Endothelial cell of umbilical vein (primary cell): ENCODE measurements around the gene CNKSR1. TPM values are rescaled to one million over a fixed set of nuclear protein-coding genes. Genes with fewer than 3 reads are reported as not detected.

Source experiments
- BruUV-seq: library from RNA; stranded (reverse); fragments of 400-500 nt; replicated peaks from 2 replicates; lab custom pipeline; 2021; lab: Mats Ljungman, UMichigan
- CTCF ChIA-PET: fragments of 300-600, 350-600 bp; sonication (Branson Sonifier 250); formaldehyde crosslinking; loops from one replicate; lab custom pipeline; 2021; ENCODE audit warnings: antibody characterized with exemption, inconsistent platforms; lab: Charles Lee
- POLR2A ChIA-PET: fragments of 300-600, 350-600 bp; sonication (Branson Sonifier 250); formaldehyde crosslinking; loops from one replicate; lab custom pipeline; 2021; ENCODE audit warnings: antibody characterized with exemption, inconsistent platforms; lab: Charles Lee
- DNase-seq: peaks from one replicate; pipeline ENCODE4 v3.0.0-alpha.2; 2011; ENCODE audit warnings: low read depth, low spot score
- FAIRE-seq: peaks from 2 replicates; lab custom pipeline; 2011; peaks lifted over from hg19 to GRCh38; lab: Jason Lieb, UNC
- H2AFZ ChIP-seq: 2 replicates; pipeline ENCODE4 v1.6.0; 2012; ENCODE audit warnings: low read depth, low read length, control low read depth, inconsistent platforms
- H3K27ac ChIP-seq: 2 replicates; pipeline ENCODE4 v1.5.1; 2011; ENCODE audit warnings: low read depth, mild to moderate bottlenecking, control low read depth, low read length, moderate library complexity; ENCODE audit not compliant: insufficient read depth
- H3K27me3 ChIP-seq, 2 experiments: 2 replicates each; pipeline versions ENCODE4 v1.6.0 to v1.6.1; 2011; ENCODE audit warnings: low read length in 2 of 2, mixed read lengths in 1 of 2; ENCODE audit not compliant: control insufficient read depth in 2 of 2, insufficient read depth in 2 of 2
- H3K36me3 ChIP-seq, 2 experiments: 2 replicates in 1 of 2; 3 replicates in 1 of 2; pipeline ENCODE4 v1.5.1; 2011; ENCODE audit warnings: low read length in 2 of 2, mild to moderate bottlenecking in 1 of 2, moderate library complexity in 1 of 2; ENCODE audit not compliant: control insufficient read depth in 2 of 2, insufficient read depth in 2 of 2; ENCODE audit errors: extremely low read depth in 1 of 2
- H3K4me1 ChIP-seq: 3 replicates; pipeline ENCODE4 v1.5.1; 2011; ENCODE audit warnings: mild to moderate bottlenecking, low read length; ENCODE audit not compliant: control insufficient read depth, insufficient read depth; ENCODE audit errors: extremely low read depth
- H3K4me2 ChIP-seq: 2 replicates; pipeline ENCODE4 v1.6.1; 2011; ENCODE audit warnings: low read length, control low read depth, mixed read lengths; ENCODE audit not compliant: insufficient read depth
- H3K4me3 ChIP-seq, 3 experiments: fragments of 200-600 bp in 1 of 3; sonication (generic), shearing (Covaris generic) in 1 of 3; replicated peaks in 1 of 3; 2 replicates each; pipeline ENCODE4 v1.5.1; 2011 to 2016; ENCODE audit warnings: control low read depth in 3 of 3, low read length in 3 of 3, mild to moderate bottlenecking in 2 of 3, inconsistent platforms in 1 of 3, low read depth in 1 of 3, moderate library complexity in 1 of 3; ENCODE audit not compliant: insufficient read depth in 1 of 3
- H3K79me2 ChIP-seq: 2 replicates; pipeline ENCODE4 v1.6.0; 2012; ENCODE audit warnings: low read length, inconsistent platforms; ENCODE audit not compliant: control insufficient read depth, insufficient read depth
- H3K9ac ChIP-seq: replicated peaks from 2 replicates; pipeline ENCODE3; 2011; ENCODE audit warnings: low read length, control low read depth; ENCODE audit not compliant: insufficient read depth; ENCODE audit errors: extremely low read depth
- H3K9me1 ChIP-seq: replicated peaks from 3 replicates; pipeline ENCODE4 v1.6.0; 2011; ENCODE audit warnings: mild to moderate bottlenecking, low read length; ENCODE audit not compliant: control insufficient read depth, insufficient read depth; ENCODE audit errors: extremely low read depth
- H3K9me3 ChIP-seq: replicated peaks from 2 replicates; pipeline ENCODE4 v1.5.1; 2012; ENCODE audit warnings: low read length, inconsistent platforms; ENCODE audit not compliant: control insufficient read depth, insufficient read depth
- H4K20me1 ChIP-seq: replicated peaks from 2 replicates; pipeline ENCODE3; 2011; ENCODE audit warnings: mild to moderate bottlenecking, low read length; ENCODE audit not compliant: control insufficient read depth, insufficient read depth; ENCODE audit errors: extremely low read depth
- EZH2 ChIP-seq: IDR thresholded peaks from 2 replicates; pipeline ENCODE4 v1.6.1; 2012; ENCODE audit warnings: borderline replicate concordance, low read depth, mild to moderate bottlenecking, moderate library complexity, low read length, inconsistent platforms; ENCODE audit not compliant: severe bottlenecking
- FOS ChIP-seq: IDR thresholded peaks from 2 replicates; pipeline ENCODE4 v1.6.1; 2011; ENCODE audit warnings: mild to moderate bottlenecking, low read length, moderate library complexity, borderline replicate concordance; ENCODE audit not compliant: insufficient read depth
- GATA2 ChIP-seq: IDR thresholded peaks from 2 replicates; pipeline ENCODE4 v1.7.0; 2011; ENCODE audit warnings: low read depth, mild to moderate bottlenecking, moderate library complexity, mixed read lengths, low read length; ENCODE audit not compliant: insufficient read length, insufficient read depth
- JUN ChIP-seq: IDR thresholded peaks from 2 replicates; pipeline ENCODE4 v1.6.1; 2011; ENCODE audit warnings: borderline replicate concordance, low read depth; ENCODE audit not compliant: insufficient read length, insufficient read depth
- MYC ChIP-seq: IDR thresholded peaks from one replicate; pipeline ENCODE4 v1.6.1; 2011; ENCODE audit warnings: mild to moderate bottlenecking, low read depth, low read length
- POLR2A ChIP-seq: IDR thresholded peaks from 2 replicates; pipeline ENCODE4 v1.6.1; 2012; ENCODE audit warnings: low read depth, mild to moderate bottlenecking, control low read depth, low read length
- POLR2AphosphoS5 ChIP-seq: IDR thresholded peaks from 2 replicates; pipeline ENCODE4 v1.6.1; 2012; ENCODE audit warnings: low read depth, mild to moderate bottlenecking, control low read depth, low read length, moderate library complexity; ENCODE audit not compliant: insufficient read depth
- dilution Hi-C: fragments of 300-500 bp; cut with MboI; formaldehyde crosslinking; loops from one replicate; pipeline ENCODE4 v1.15.0; 2019; ENCODE audit warnings: low sequenced_read_pairs; ENCODE audit not compliant: extremely low pct_ligation_motif_present
- intact Hi-C: fragments of 100-400 bp; cut with micrococcal nuclease; formaldehyde crosslinking; loops from one replicate; pipeline ENCODE4 v1.10.0; 2022
- polyA plus RNA-seq, 4 experiments: library from polyadenylated mRNA; depleted of rRNA in 3 of 4; stranded (reverse) in 3 of 4; unstranded in 1 of 4; fragments of >200 nt; gene quantifications; 2 replicates each; pipeline versions ENCODE4 v1.2.1 to v1.2.3, GENCODE V29; 2011 to 2012; ENCODE audit warnings: missing spikeins in 1 of 4
- total RNA-seq: library from RNA; stranded (reverse); gene quantifications from 2 replicates; pipeline ENCODE4 v1.2.3, GENCODE V29; 2021
- TF ChIP-seq, protein P1 (sequence below): IDR thresholded peaks from 2 replicates; pipeline ENCODE4 v1.6.1; 2011; ENCODE audit not compliant: insufficient read depth, insufficient read length
- TF ChIP-seq, protein P2 (sequence below), 2 donors: IDR thresholded peaks; 1 replicate in 1 of 2; 2 replicates in 1 of 2; pipeline ENCODE4 v1.5.1; 2011; ENCODE audit warnings: low read length in 2 of 2, mild to moderate bottlenecking in 2 of 2, moderate library complexity in 2 of 2, control low read depth in 1 of 2, inconsistent platforms in 1 of 2, low read depth in 1 of 2; ENCODE audit not compliant: insufficient read depth in 1 of 2; ENCODE audit errors: extremely low read depth in 1 of 2

Gene CNKSR1
- total and polyA plus RNA-seq, 2 donors (not counting 3 experiments of a cell fraction or from before 2014, with no cell fraction given): 0.22 TPM; not detected in 1

DNA sequence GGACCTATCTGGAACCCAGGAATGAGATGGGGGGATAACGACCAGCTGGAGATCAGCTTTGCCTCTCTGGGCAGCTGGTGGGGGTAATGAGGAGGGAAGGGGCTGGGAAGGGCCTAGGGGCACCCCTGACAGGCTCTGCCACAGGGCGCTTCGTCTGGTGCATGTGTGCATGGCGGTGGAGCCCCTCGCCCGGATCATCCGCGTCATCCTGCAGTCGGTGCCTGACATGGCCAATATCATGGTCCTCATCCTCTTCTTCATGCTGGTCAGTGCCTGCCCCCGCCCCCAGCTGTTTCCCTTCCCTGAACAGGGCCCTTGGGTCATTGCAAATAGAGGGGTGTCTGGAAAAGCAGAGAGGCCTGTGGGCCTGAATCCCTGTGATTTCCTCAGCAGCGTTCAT is 20.5 kb downstream of the CNKSR1 start:
- H3K79me2 ChIP-seq: no peaks in the 10 kb centered on the region
- FAIRE-seq (no peak), DNase-seq (no peak)
- no TSS peak for BruUV-seq
- TF ChIP-seq POLR2A (no peak), FOS (no peak), JUN (no peak), GATA2 (no peak), EZH2 (no peak), POLR2AphosphoS5 (no peak), MYC (no peak)
- TF ChIP-seq, protein P1, sequence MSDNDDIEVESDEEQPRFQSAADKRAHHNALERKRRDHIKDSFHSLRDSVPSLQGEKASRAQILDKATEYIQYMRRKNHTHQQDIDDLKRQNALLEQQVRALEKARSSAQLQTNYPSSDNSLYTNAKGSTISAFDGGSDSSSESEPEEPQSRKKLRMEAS: no peak
- TF ChIP-seq, protein P2, sequence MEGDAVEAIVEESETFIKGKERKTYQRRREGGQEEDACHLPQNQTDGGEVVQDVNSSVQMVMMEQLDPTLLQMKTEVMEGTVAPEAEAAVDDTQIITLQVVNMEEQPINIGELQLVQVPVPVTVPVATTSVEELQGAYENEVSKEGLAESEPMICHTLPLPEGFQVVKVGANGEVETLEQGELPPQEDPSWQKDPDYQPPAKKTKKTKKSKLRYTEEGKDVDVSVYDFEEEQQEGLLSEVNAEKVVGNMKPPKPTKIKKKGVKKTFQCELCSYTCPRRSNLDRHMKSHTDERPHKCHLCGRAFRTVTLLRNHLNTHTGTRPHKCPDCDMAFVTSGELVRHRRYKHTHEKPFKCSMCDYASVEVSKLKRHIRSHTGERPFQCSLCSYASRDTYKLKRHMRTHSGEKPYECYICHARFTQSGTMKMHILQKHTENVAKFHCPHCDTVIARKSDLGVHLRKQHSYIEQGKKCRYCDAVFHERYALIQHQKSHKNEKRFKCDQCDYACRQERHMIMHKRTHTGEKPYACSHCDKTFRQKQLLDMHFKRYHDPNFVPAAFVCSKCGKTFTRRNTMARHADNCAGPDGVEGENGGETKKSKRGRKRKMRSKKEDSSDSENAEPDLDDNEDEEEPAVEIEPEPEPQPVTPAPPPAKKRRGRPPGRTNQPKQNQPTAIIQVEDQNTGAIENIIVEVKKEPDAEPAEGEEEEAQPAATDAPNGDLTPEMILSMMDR (IDR thresholded peaks at IDR 0.05; ENCODE audit: extremely low read depth in 1 of 2, insufficient read depth in 1 of 2, low read depth in 1 of 2, low read length in 2 of 2): no peak
- intact Hi-C loops (no loop called here), dilution Hi-C loops (no loop called here)
- no peak overlapping the region for H3K27ac ChIP-seq
- POLR2A ChIA-PET: no interaction called here
- H3K4me2 ChIP-seq: no peak overlapping the region
- H3K9me1 ChIP-seq: no peaks in the 10 kb centered on the region
- no peaks in the 10 kb centered on the region for H3K36me3 ChIP-seq
- no peaks in the 10 kb centered on the region for H3K9me3 ChIP-seq
- CTCF ChIA-PET: interaction anchor here (1.2 kb wide), 1 partner anchor 33 kb away, joined by 3 read pairs; no protein-coding TSS in a partner anchor
- no peaks in the 10 kb centered on the region for H3K4me1 ChIP-seq
- peaks cover 0 to 6% of the 10 kb centered on the region in 2 experiments for H3K27me3 ChIP-seq
- no peak overlapping the region for H3K9ac ChIP-seq
- no peak overlapping the region for H2AFZ ChIP-seq
- no peak overlapping the region for H3K4me3 ChIP-seq
- H4K20me1 ChIP-seq: no peaks in the 10 kb centered on the region
